ENCODE data around the gene CPLANE2. TPM values are rescaled to one million over a fixed set of nuclear protein-coding genes. Genes with fewer than 3 reads are reported as not detected.

Gene CPLANE2
- total RNA-seq, 1 experiment from 2014 or later = 6.3 TPM

DNA sequence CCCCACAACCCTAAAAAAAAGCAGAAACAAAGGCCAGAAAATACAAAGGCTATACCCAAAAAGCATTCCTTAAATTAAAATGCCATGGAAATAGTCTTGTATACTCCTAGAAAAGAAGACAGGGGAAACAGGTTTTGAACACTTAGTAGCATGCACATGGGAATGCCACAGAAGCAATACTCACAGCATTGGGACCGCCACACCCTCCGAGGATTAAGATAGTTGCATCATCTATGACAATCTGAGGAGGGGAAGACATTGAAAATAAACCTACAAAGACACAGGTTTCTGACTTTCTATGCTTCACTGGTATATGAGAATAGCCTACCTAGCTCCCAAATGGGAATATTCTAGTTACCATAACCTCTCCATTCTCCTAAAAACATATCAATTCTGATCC, 15.9 kb upstream of the CPLANE2 start:
- H3K4me3 Mint-ChIP-seq = no peak overlapping the region
- Histone ChIP-seq H2AK5ac (ENCODE audit: insufficient read length, low read length) (no peak overlapping the region), H3K27me3 (ENCODE audit: insufficient read depth, low read length) (no peaks in the 10 kb centered on the region), H3K18ac (ENCODE audit: insufficient read length, low read depth, low read length) (no peak overlapping the region), H3K4ac (ENCODE audit: low read depth, low read length) (no peak overlapping the region), H3K4me1 (ENCODE audit: insufficient read depth, low read length) (no peaks in the 10 kb centered on the region), H2BK20ac (ENCODE audit: low read depth, low read length, poor library complexity, severe bottlenecking) (no peak overlapping the region), H3K56ac (ENCODE audit: insufficient read length, low read depth, low read length) (no peak overlapping the region), H3K79me2 (ENCODE audit: insufficient read depth, low read length) (no peaks in the 10 kb centered on the region), H2BK120ac (ENCODE audit: low read depth, low read length, poor library complexity, severe bottlenecking) (no peak overlapping the region), H4K91ac (ENCODE audit: insufficient read length, low read depth, low read length) (no peak overlapping the region), H2BK15ac (ENCODE audit: low read depth, low read length) (no peak overlapping the region), H3K23ac (ENCODE audit: insufficient read length, low read depth, low read length) (no peak overlapping the region), H2AFZ (ENCODE audit: low read length) (no peak overlapping the region), H4K20me1 (ENCODE audit: control insufficient read depth, insufficient read depth, insufficient read length) (no peaks in the 10 kb centered on the region), H3K9me3 (ENCODE audit: control insufficient read depth, low read depth, low read length) (no peaks in the 10 kb centered on the region), H3K4me2 (ENCODE audit: insufficient read depth, insufficient read length, low read length) (no peak overlapping the region), H3K9ac (ENCODE audit: extremely low read depth, insufficient read length, low read length) (no peak overlapping the region), H2BK5ac (ENCODE audit: insufficient read length, low read length) (no peak overlapping the region), H3K27ac (ENCODE audit: insufficient read length, low read depth, low read length) (no peak overlapping the region), H2BK12ac (ENCODE audit: insufficient read length, low read depth, low read length) (no peak overlapping the region), H3T11ph (ENCODE audit: low read length) (no peak overlapping the region), H3K23me2 (ENCODE audit: insufficient read length, low read depth, low read length, poor library complexity, severe bottlenecking) (no peaks in the 10 kb centered on the region), H4K8ac (replicated peaks; ENCODE audit: insufficient read length, low read depth, low read length) (no peak overlapping the region), H3K14ac (ENCODE audit: insufficient read depth, low read length) (no peak overlapping the region), H3K79me1 (ENCODE audit: insufficient read depth, low read depth, low read length, poor library complexity, severe bottlenecking) (no peaks in the 10 kb centered on the region), H4K5ac (ENCODE audit: insufficient read length, low read depth, low read length) (no peak overlapping the region)
- TF ChIP-seq, protein P1, sequence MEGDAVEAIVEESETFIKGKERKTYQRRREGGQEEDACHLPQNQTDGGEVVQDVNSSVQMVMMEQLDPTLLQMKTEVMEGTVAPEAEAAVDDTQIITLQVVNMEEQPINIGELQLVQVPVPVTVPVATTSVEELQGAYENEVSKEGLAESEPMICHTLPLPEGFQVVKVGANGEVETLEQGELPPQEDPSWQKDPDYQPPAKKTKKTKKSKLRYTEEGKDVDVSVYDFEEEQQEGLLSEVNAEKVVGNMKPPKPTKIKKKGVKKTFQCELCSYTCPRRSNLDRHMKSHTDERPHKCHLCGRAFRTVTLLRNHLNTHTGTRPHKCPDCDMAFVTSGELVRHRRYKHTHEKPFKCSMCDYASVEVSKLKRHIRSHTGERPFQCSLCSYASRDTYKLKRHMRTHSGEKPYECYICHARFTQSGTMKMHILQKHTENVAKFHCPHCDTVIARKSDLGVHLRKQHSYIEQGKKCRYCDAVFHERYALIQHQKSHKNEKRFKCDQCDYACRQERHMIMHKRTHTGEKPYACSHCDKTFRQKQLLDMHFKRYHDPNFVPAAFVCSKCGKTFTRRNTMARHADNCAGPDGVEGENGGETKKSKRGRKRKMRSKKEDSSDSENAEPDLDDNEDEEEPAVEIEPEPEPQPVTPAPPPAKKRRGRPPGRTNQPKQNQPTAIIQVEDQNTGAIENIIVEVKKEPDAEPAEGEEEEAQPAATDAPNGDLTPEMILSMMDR (conservative IDR thresholded peaks at IDR 0.05) = no peak
- H3K4me1 Mint-ChIP-seq = peaks cover 0 to 6% of the 10 kb centered on the region in 2 experiments; a peak in 2 of 4 replicates
- no CpG with 5 or more reads among the region's 2 CpGs for WGBS (ENCODE audit: extremely low coverage, insufficient read length, low lambda C conversion rate)
- H3K27me3 Mint-ChIP-seq (ENCODE audit: low read depth) = no peaks in the 10 kb centered on the region
- peaks cover 6 to 42% (median 33%) of the 10 kb centered on the region in 3 experiments; a peak in 6 of 7 replicates for H3K36me3 Mint-ChIP-seq (ENCODE audit: insufficient read depth in 1 of 3, low read depth in 3 of 3)
- no peaks in the 10 kb centered on the region for H3K9me3 Mint-ChIP-seq
- H3K27ac Mint-ChIP-seq = no peak overlapping the region
- DNase-seq = no peak

Measured in H9 (cell line).